Thyroid gland (tissue), 4 donors: ENCODE results near the gene CORO1C. TPM values are rescaled to one million over a fixed set of nuclear protein-coding genes. Genes with fewer than 3 reads are reported as not detected.

Experiments used
- DNase-seq, 2 donors: peaks; one replicate each; pipeline ENCODE4 v3.0.0-alpha.2; 2019
- H3K27ac ChIP-seq, 3 donors: fragments of 200-600 bp; sonication (generic); 1 replicate in 2 of 3; 2 replicates in 1 of 3; pipeline ENCODE4 v1.5.1; 2016 to 2019; ENCODE audit warnings: mild to moderate bottlenecking in 1 of 3, moderate library complexity in 1 of 3
- H3K27me3 ChIP-seq: fragments of 200-600 bp; sonication (generic); one replicate; pipeline ENCODE4 v1.5.1; 2019
- H3K36me3 ChIP-seq, 2 donors: fragments of 200-600 bp; sonication (generic); one replicate each; pipeline ENCODE4 v1.5.1; 2016 to 2019
- H3K4me1 ChIP-seq, 2 donors: fragments of 200-600 bp; sonication (generic); one replicate each; pipeline ENCODE4 v1.5.1; 2017 to 2019
- H3K4me3 ChIP-seq, 3 donors: fragments of 200-600 bp; sonication (generic); replicated peaks in 1 of 3; 1 replicate in 2 of 3; 2 replicates in 1 of 3; pipeline ENCODE4 v1.5.1; 2016; ENCODE audit warnings: mild to moderate bottlenecking in 1 of 3
- H3K9me3 ChIP-seq: fragments of 200-600 bp; sonication (generic); one replicate; pipeline ENCODE4 v1.5.1; 2017
- CTCF ChIP-seq, 6 experiments: fragments of 200-600 bp in 3 of 6; fragments of 450-650 bp in 3 of 6; sonication (generic) in 3 of 6; IDR thresholded peaks; one replicate each; pipeline ENCODE4 v1.5.1; 2016 to 2019; ENCODE audit warnings: antibody characterized with exemption in 6 of 6, mild to moderate bottlenecking in 2 of 6, inconsistent platforms in 1 of 6, moderate library complexity in 1 of 6
- POLR2A ChIP-seq, 2 donors: fragments of 450-650 bp; IDR thresholded peaks; one replicate each; pipeline ENCODE4 v1.6.1; 2017; ENCODE audit warnings: antibody characterized with exemption in 2 of 2, mild to moderate bottlenecking in 2 of 2, moderate library complexity in 1 of 2
- WGBS, 2 donors: methylation state at CpG; one replicate each; pipeline ENCODE4 v1.1.5; 2017; 5-methylcytosine and 5-hydroxymethylcytosine counted together
- intact Hi-C: fragments of 100-400 bp; cut with DNase I; formaldehyde crosslinking; loops from one replicate; pipeline ENCODE4 v1.15.1; 2023
- total RNA-seq, 4 donors: library from RNA; depleted of rRNA; stranded (reverse); fragments of >200 nt; gene quantifications; one replicate each; pipeline ENCODE4 v1.2.3, GENCODE V29; 2016

Gene CORO1C
- total RNA-seq, 4 donors from 2014 or later: 22.0 to 63.6 (median 30.1) TPM

- intact Hi-C loops: no loop called here
- H3K27ac ChIP-seq: peak overlapping the region; percentile 89 to 99 (median 94)
- no peak for DNase-seq
- no peaks in the 10 kb centered on the region for H3K36me3 ChIP-seq
- whole genome bisulfite sequencing, 2 donors: 92 to 96% methylated on average over 6 of the region's 6 CpGs
- no peaks in the 10 kb centered on the region for H3K27me3 ChIP-seq
- H3K9me3 ChIP-seq: no peaks in the 10 kb centered on the region
- no peak overlapping the region for H3K4me3 ChIP-seq
- TF ChIP-seq POLR2A (IDR thresholded peaks at IDR 0.05) (no peak), CTCF (IDR thresholded peaks at IDR 0.05) (no peak)
- H3K4me1 ChIP-seq: peaks cover 26 to 39% of the 10 kb centered on the region in 2 donors
Observed at GRCh38 chr12:108693186-108693730, 38.1 kb downstream of the CORO1C start.

- peak; percentile 78 to 82 for DNase-seq
- no peak overlapping the region for H3K4me3 ChIP-seq
- H3K4me1 ChIP-seq: peaks cover 26 to 39% of the 10 kb centered on the region in 2 donors
Observed at GRCh38 chr12:108691998-108692808, 39.1 kb downstream of the CORO1C start.

GRCh38 chr12:108691175-108691997, 39.9 kb downstream of the CORO1C start:
- peak in 5 of 6 experiments; percentile 43 to 61 (median 46) for TF ChIP-seq CTCF (IDR thresholded peaks at IDR 0.05)
- peak in 1 of 2 donors; percentile 76 for TF ChIP-seq POLR2A (IDR thresholded peaks at IDR 0.05)
- H3K27ac ChIP-seq: peak overlapping the region; percentile 89 to 99 (median 94)
- H3K9me3 ChIP-seq: no peaks in the 10 kb centered on the region
- intact Hi-C loops: no loop called here
- 12 to 16% methylated on average over 9 to 12 of the region's 13 CpGs for WGBS, 2 donors
- H3K27me3 ChIP-seq: no peaks in the 10 kb centered on the region
- H3K4me1 ChIP-seq: peaks cover 26 to 47% of the 10 kb centered on the region in 2 donors
- H3K36me3 ChIP-seq: no peaks in the 10 kb centered on the region
- DNase-seq: peak; percentile 92 to 95
- no peak overlapping the region for H3K4me3 ChIP-seq

More at GRCh38 chr12:108691998-108692808, 39.1 kb downstream of the CORO1C start:
- no peaks in the 10 kb centered on the region for H3K9me3 ChIP-seq
- TF ChIP-seq CTCF (IDR thresholded peaks at IDR 0.05) (no peak), POLR2A (IDR thresholded peaks at IDR 0.05) (peak in 1 of 2 donors; percentile 29)
- intact Hi-C loops: no loop called here
- no peaks in the 10 kb centered on the region for H3K27me3 ChIP-seq
- no peaks in the 10 kb centered on the region for H3K36me3 ChIP-seq
- WGBS, 2 donors: 10% methylated on average over 9 of the region's 9 CpGs
- H3K27ac ChIP-seq: peak overlapping the region; percentile 89 to 99 (median 94)

- no peaks in the 10 kb centered on the region for H3K36me3 ChIP-seq
- no peak for TF ChIP-seq CTCF (IDR thresholded peaks at IDR 0.05)
- no peak for TF ChIP-seq POLR2A (IDR thresholded peaks at IDR 0.05)
- peaks cover 27 to 54% of the 10 kb centered on the region in 2 donors for H3K4me1 ChIP-seq
- no peaks in the 10 kb centered on the region for H3K9me3 ChIP-seq
- no peak overlapping the region for H3K4me3 ChIP-seq
- DNase-seq: no peak
- 69 to 81% methylated on average over 4 of the region's 4 CpGs for WGBS, 2 donors
- intact Hi-C loops: no loop called here
- H3K27me3 ChIP-seq: no peaks in the 10 kb centered on the region
- H3K27ac ChIP-seq: peak overlapping the region; percentile 89 to 99 (median 94)
Observed at GRCh38 chr12:108690542-108691174, 40.7 kb downstream of the CORO1C start.
